ENCODE measurements around the gene MLLT3.

The MLLT3 gene

DNA sequence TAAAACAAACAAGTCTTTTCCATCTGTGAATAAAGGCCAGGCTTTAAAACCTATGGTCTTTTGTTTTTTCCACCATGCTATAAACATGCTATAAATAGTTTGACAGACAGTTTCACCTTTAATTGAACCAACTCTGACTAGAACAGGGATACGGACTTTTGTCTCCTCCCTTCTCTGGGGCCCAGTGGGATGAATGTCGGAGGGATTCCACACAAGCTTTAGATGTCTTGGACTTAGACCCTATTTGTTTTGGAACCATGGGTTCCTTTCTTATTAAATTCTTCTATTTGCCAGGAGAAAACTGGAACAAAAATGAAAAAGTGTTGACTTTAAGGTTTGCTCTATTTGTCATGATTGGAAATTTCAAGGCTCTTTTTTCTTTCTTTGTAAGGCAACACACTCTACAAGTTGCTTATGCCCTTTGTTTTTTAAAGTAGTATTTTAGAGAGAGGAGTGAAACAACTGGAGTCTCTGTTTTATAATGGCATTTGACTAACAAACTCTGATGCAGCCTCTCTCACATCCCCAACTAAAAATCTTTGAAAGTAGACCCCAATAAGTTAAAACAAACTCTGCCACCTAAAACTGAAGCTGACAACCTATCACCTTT is 145.3 kb downstream of the MLLT3 start:
- H3K36me3 ChIP-seq: no peaks in the 10 kb centered on the region
- no peak overlapping the region for H3K4me3 ChIP-seq
- no peak overlapping the region for H3K27ac ChIP-seq
- H3K27me3 ChIP-seq: no peaks in the 10 kb centered on the region
- no peak for TF ChIP-seq Cebpa-rat (IDR thresholded peaks at IDR 0.05)
- no peaks in the 10 kb centered on the region for H4K20me1 ChIP-seq
- no peak overlapping the region for H3K9ac ChIP-seq
- H3K4me2 ChIP-seq: no peak overlapping the region
- no peaks in the 10 kb centered on the region for H3K9me3 ChIP-seq (replicated peaks in 1 of 11)
- H3K4me1 ChIP-seq: no peaks in the 10 kb centered on the region

DNA sequence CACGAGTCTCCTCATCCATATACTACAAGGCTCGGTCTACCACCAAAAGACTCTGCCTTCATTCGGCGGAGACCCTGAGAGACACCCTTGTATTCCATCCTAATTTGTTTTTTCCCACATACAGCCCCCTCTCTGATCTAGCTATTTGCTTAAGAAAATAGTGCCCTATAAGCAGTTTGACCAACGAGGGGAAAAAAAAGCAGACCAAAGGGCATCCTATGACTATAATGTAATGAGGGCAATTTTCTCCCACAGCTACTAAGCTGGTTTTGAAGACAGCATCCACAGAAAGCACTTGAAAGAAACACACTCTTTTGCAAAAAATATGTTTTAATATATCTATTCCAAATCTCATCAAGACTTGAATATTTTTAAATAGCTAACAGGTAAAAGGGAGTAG is 147.8 kb downstream of the MLLT3 start:
- Histone ChIP-seq H3K9ac (no peak overlapping the region), H3K27me3 (no peaks in the 10 kb centered on the region), H3K36me3 (no peaks in the 10 kb centered on the region), H3K4me1 (no peaks in the 10 kb centered on the region), H3K27ac (no peak overlapping the region), H3K9me3 (replicated peaks in 1 of 11) (no peaks in the 10 kb centered on the region), H3K4me2 (no peak overlapping the region), H3K4me3 (no peak overlapping the region), H4K20me1 (no peaks in the 10 kb centered on the region)
- no peak for TF ChIP-seq Cebpa-rat (IDR thresholded peaks at IDR 0.05)

DNA sequence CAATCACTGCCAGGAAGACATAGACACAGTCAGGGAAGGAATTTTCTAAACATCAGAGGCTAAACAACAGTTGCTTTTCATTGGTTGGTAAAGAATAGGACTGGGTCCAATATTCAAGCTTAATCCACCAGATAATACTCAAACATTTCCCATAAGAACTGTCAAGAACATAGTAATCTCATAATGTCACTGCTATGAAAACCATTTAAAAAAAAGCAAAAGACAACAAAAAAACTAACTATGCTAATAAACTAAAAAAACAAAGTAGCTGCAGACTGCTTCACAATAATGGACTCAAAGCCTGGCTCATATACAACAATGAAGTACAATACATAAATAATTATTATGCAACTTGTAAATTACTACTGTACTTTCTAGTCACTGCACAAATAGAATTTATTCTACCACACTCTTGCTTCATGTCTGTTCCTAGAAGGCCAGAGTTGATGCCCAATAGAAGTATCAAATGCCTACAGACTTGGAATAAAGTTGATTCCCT is 148.7 kb downstream of the MLLT3 start:
- H3K9me3 ChIP-seq (replicated peaks in 1 of 11): no peaks in the 10 kb centered on the region
- TF ChIP-seq Cebpa-rat (IDR thresholded peaks at IDR 0.05): no peak
- no peak overlapping the region for H3K4me2 ChIP-seq
- no peak overlapping the region for H3K4me3 ChIP-seq
- no peaks in the 10 kb centered on the region for H3K27me3 ChIP-seq
- H3K4me1 ChIP-seq: no peaks in the 10 kb centered on the region
- H3K36me3 ChIP-seq: no peaks in the 10 kb centered on the region
- no peak overlapping the region for H3K9ac ChIP-seq
- no peaks in the 10 kb centered on the region for H4K20me1 ChIP-seq
- no peak overlapping the region for H3K27ac ChIP-seq

DNA sequence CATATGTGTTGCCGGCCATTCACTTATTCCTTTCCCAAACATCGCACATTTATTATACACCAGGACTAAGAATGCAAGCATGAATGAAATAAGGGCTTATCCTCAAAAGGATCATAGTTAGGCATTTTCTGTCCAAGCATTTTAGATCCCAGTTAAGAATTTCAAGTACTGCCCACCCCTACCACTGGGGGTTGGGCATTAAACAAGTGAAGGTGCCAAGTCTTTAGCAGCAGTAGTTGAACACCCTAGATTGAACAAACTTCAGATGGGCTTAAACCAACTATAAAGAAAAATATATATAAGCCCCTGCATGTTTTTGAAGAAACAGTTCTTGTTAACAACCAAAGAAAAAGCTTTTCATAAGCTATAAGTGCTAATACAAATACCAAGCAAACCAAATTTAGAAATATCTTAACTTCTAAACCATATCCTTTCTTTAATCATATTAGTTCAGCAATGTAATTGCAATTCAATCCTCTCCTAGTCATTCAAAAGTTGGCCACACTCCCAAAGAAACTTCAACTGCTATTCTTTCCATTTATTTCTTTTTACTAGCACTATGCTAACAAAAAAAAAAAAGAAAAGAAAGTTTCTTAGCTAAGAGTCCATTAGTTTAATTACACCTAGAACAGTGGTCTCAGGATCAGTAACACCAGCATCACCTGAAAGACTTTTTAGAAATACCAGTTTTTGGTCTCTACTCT is 149.8 kb downstream of the MLLT3 start:
- Histone ChIP-seq H3K27me3 (no peaks in the 10 kb centered on the region), H3K27ac (no peak overlapping the region), H4K20me1 (no peaks in the 10 kb centered on the region), H3K4me3 (no peak overlapping the region), H3K36me3 (no peaks in the 10 kb centered on the region), H3K9ac (no peak overlapping the region), H3K4me2 (no peak overlapping the region), H3K9me3 (replicated peaks in 1 of 11) (no peaks in the 10 kb centered on the region), H3K4me1 (no peaks in the 10 kb centered on the region)
- TF ChIP-seq Cebpa-rat (IDR thresholded peaks at IDR 0.05): no peak

DNA sequence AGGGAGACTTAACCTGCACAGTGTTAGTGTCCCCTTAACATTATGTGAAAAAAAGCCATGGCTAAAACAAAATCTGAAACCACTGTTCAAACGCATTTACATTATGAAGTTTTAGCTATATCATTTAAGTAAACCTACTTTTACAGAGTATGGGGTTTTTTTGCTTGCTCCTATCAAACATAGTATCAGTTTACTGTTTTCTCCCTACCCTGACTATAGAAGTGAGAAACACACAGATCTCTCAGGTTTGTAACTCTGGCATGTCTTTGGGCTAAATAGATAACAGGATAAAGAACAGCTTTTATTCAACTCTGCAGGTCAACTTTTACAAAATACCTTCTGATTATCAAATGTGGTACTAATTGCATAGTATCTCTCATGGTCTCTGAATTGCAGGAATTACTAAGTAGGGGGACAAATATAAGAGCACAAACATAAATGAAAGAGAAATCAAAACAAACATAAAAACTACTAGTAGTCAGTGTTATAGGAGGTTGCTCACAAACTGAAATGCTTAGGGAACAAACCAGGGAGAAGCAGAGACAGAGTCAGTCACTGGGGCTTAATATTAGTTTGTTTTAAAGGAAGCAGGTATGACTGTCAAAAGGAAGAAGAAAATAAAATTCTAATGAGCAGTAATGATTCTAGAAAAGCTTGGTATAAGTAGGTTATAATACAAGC is 155.8 kb downstream of the MLLT3 start:
- Histone ChIP-seq H3K9ac (no peak overlapping the region), H3K36me3 (no peaks in the 10 kb centered on the region), H4K20me1 (no peaks in the 10 kb centered on the region), H3K27me3 (no peaks in the 10 kb centered on the region), H3K27ac (no peak overlapping the region), H3K9me3 (replicated peaks in 1 of 11) (no peaks in the 10 kb centered on the region), H3K4me1 (peaks cover 0 to 5% (median 0%) of the 10 kb centered on the region in 10 experiments; a peak in 4 of 20 replicates), H3K4me3 (no peak overlapping the region), H3K4me2 (no peak overlapping the region)
- TF ChIP-seq Cebpa-rat (IDR thresholded peaks at IDR 0.05): no peak

DNA sequence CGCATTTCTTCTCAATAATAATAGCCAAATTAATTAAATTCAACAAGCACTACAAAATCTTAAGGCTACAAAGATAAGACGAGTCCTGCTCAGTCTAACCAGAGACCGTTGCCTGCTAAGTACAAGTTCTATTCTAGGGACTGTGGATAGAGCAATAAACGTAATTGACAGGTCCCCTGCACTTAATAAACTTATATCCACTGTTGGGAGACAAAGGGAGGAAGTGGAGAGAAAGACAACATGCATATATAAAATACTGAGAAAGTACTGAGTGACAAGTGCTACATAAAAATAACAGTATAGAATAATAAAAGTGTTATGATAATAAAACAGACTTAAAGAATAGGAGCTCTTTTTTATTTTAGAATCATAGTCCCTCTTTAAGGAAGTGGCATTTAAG is 158.1 kb downstream of the MLLT3 start:
- H3K27me3 ChIP-seq: no peaks in the 10 kb centered on the region
- no peak for TF ChIP-seq Cebpa-rat (IDR thresholded peaks at IDR 0.05)
- H3K4me2 ChIP-seq: no peak overlapping the region
- no peaks in the 10 kb centered on the region for H4K20me1 ChIP-seq
- no peak overlapping the region for H3K9ac ChIP-seq
- H3K36me3 ChIP-seq: no peaks in the 10 kb centered on the region
- H3K9me3 ChIP-seq (replicated peaks in 1 of 11): no peaks in the 10 kb centered on the region
- no peak overlapping the region for H3K27ac ChIP-seq
- peaks cover 0 to 5% (median 0%) of the 10 kb centered on the region in 10 experiments; a peak in 4 of 20 replicates for H3K4me1 ChIP-seq
- no peak overlapping the region for H3K4me3 ChIP-seq

DNA sequence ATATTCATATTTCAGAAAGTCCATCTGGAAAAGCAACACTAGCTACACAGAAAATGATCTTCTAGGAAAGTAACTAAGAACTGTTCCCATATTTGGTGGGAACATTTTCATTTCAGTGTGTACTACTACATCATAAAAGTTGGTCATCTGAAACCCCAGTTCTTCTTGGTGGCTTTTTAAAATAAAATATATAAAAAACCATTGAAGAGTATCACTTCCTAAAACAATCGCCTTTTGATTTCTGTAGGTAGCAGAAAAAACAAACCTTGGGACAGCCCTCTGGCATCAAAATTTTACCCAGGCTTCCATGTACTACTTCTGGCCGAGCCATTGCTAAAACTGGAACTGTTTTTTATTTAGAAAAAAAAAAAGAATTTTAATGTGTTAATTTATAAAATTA is 158.5 kb downstream of the MLLT3 start:
- TF ChIP-seq Cebpa-rat (IDR thresholded peaks at IDR 0.05): no peak
- Histone ChIP-seq H3K9ac (no peak overlapping the region), H3K9me3 (replicated peaks in 1 of 11) (no peaks in the 10 kb centered on the region), H3K4me1 (peaks cover 0 to 5% (median 0%) of the 10 kb centered on the region in 10 experiments; a peak in 4 of 20 replicates), H3K27ac (no peak overlapping the region), H3K4me2 (no peak overlapping the region), H4K20me1 (no peaks in the 10 kb centered on the region), H3K27me3 (no peaks in the 10 kb centered on the region), H3K4me3 (no peak overlapping the region), H3K36me3 (no peaks in the 10 kb centered on the region)

DNA sequence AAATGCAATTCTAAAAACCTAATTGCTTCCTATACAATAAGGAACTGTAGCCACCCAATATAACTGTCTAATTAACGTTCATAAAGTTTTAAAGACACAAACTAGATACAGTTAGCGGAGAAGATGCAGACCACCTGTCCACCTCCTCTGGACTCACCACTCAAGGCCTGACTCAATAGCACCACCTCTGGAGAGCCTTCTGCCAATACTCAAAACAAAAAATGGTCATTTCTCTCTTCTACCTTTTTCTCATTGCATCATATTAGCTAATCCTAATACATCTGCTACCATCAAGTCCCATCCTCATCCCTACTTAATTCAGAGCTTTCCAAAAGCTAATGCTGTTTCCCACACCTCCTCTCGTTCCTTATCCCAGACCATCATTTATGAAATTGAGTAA is 159.9 kb downstream of the MLLT3 start:
- Histone ChIP-seq H3K9ac (no peak overlapping the region), H3K27ac (no peak overlapping the region), H3K4me3 (no peak overlapping the region), H3K4me1 (peaks cover 0 to 5% (median 0%) of the 10 kb centered on the region in 10 experiments; a peak in 4 of 20 replicates), H4K20me1 (no peaks in the 10 kb centered on the region), H3K36me3 (no peaks in the 10 kb centered on the region), H3K27me3 (no peaks in the 10 kb centered on the region), H3K4me2 (no peak overlapping the region), H3K9me3 (replicated peaks in 1 of 11) (no peaks in the 10 kb centered on the region)
- no peak for TF ChIP-seq Cebpa-rat (IDR thresholded peaks at IDR 0.05)

DNA sequence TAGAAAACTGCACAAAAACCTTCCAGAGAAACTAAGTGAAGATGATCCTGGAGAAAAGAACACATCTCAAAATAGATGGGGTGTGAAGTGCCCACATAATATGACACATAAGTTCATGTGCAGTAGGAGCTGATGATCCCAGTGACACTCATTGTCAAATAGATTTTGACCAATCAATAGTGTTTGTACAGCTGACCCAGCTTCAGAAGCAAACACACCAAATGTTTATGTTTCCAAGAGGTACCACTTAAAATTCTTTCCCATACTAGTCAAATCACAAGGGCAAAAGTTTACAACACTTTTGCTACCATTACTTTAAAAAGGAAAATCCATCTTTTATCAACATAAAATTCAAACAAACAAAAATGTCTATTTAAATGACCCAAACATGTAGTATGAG is 175.0 kb downstream of the MLLT3 start:
- H3K9ac ChIP-seq: no peak overlapping the region
- no peak overlapping the region for H3K4me2 ChIP-seq
- no peaks in the 10 kb centered on the region for H4K20me1 ChIP-seq
- H3K4me3 ChIP-seq: no peak overlapping the region
- peaks cover 0 to 6% (median 0%) of the 10 kb centered on the region in 10 experiments; a peak in 2 of 20 replicates for H3K4me1 ChIP-seq
- H3K27me3 ChIP-seq: no peaks in the 10 kb centered on the region
- no peak for TF ChIP-seq Cebpa-rat (IDR thresholded peaks at IDR 0.05)
- H3K27ac ChIP-seq: no peak overlapping the region
- H3K36me3 ChIP-seq: no peaks in the 10 kb centered on the region
- H3K9me3 ChIP-seq (replicated peaks in 1 of 11): no peaks in the 10 kb centered on the region

Measured in BLaER1 treated with 17β-estradiol and CSF1 and Interleukin-3, amounts not matched to agents 10 nM and 100 nM (cell line).